ENCODE measurements around the gene SH3TC1. TPM values are rescaled to one million over a fixed set of nuclear protein-coding genes. Genes with fewer than 3 reads are reported as not detected.

SH3TC1 gene
- total and polyA plus RNA-seq, 2 of the 13 experiments (the other 11 are each of a cell fraction or from before 2014, with no cell fraction given), result 14.9 to 21.8 TPM

GRCh38 chr4:8264106-8264505, 65.0 kb downstream of the SH3TC1 start (continued):
- no peak for TF ChIP-seq ZNF670 (CRISPR knock-in tag; IDR thresholded peaks at IDR 0.05; ENCODE audit: borderline replicate concordance)
- TF ChIP-seq ZNF790 (CRISPR knock-in tag; IDR thresholded peaks at IDR 0.05; ENCODE audit: borderline replicate concordance), result no peak
- TF ChIP-seq ZNF329 (CRISPR knock-in tag; IDR thresholded peaks at IDR 0.05; ENCODE audit: low read depth), result no peak
- TF ChIP-seq POLR2AphosphoS5 (IDR thresholded peaks at IDR 0.05; ENCODE audit: low read depth, low read length), result no peak
- TF ChIP-seq MTA1 (CRISPR knock-in tag; IDR thresholded peaks at IDR 0.05; ENCODE audit: borderline replicate concordance), result no peak
- no peak for TF ChIP-seq BORCS8-MEF2B (CRISPR knock-in tag; IDR thresholded peaks at IDR 0.05)
- TF ChIP-seq ZNF7 (CRISPR knock-in tag; IDR thresholded peaks at IDR 0.05), result no peak
- no peak for TF ChIP-seq NFE2 (CRISPR knock-in tag; IDR thresholded peaks at IDR 0.05)

- no TSS peak for BruUV-seq (replicated peaks)
- POLR2A ChIA-PET, result no interaction called here
- in situ Hi-C loops (cut with HindIII; ENCODE audit: extremely low pct_ligation_motif_present, low pct_unique_long_range_greater_than_20kb), result loop anchor here (5.0 kb wide), 1 partner anchor 137 kb away; no protein-coding TSS in a partner anchor
Observed at GRCh38 chr4:8265171-8265929, 66.3 kb downstream of the SH3TC1 start.

More at GRCh38 chr4:8265171-8265929, 66.3 kb downstream of the SH3TC1 start:
- intact Hi-C loops (cut with micrococcal nuclease; ENCODE audit: unreplicated experiment), result no loop called here
- Histone ChIP-seq H3K4me1 (ENCODE audit: insufficient read depth, low read length) (peaks cover 42% of the 10 kb centered on the region), H3K27ac (ENCODE audit: extremely low read length, insufficient read depth, low read length) (no peak overlapping the region), H3K27me3 (ENCODE audit: control insufficient read depth in 1 of 2, insufficient read depth in 2 of 2, low read length in 2 of 2) (peaks cover 12 to 55% of the 10 kb centered on the region in 2 experiments), H3K4me3 (replicated peaks in 1 of 3; ENCODE audit: insufficient read depth in 1 of 3, low read depth in 2 of 3, low read length in 3 of 3) (no peak overlapping the region), H3K9ac (ENCODE audit: insufficient read depth, low read depth, low read length) (no peak overlapping the region), H2AFZ (ENCODE audit: low read length) (no peak overlapping the region), H4K20me1 (ENCODE audit: insufficient read depth, low read length) (no peaks in the 10 kb centered on the region), H3K79me2 (ENCODE audit: insufficient read depth, low read length) (no peaks in the 10 kb centered on the region), H3K36me3 (replicated peaks in 1 of 2; ENCODE audit: control insufficient read depth in 1 of 2, insufficient read depth in 2 of 2, low read length in 2 of 2) (no peaks in the 10 kb centered on the region), H3K9me3 (ENCODE audit: low read length) (no peaks in the 10 kb centered on the region), H3K4me2 (ENCODE audit: low read depth, low read length) (no peak overlapping the region)
- FAIRE-seq (no peak), ATAC-seq (no peak), DNase-seq (ENCODE audit: low spot score) (no peak)
- CTCF ChIA-PET (ENCODE audit: low intra/inter-chr PET ratio, low total read pairs), result no interaction called here
- TF ChIP-seq PRDM15 (CRISPR knock-in tag; IDR thresholded peaks at IDR 0.05), result no peak
- no peak for TF ChIP-seq ZNF317 (CRISPR knock-in tag; IDR thresholded peaks at IDR 0.05)
- WGBS (ENCODE audit: low lambda C conversion rate), result 21% methylated on average over 6 of the region's 20 CpGs

Data from HepG2 (cell line).